D721Med (cell line): Measurements from ENCODE around the gene CDK8.

ENCODE experiments used
- DNase-seq: peaks from one replicate; pipeline ENCODE4 v3.0.0; 2011; ENCODE audit warnings: low spot score; ENCODE audit not compliant: insufficient read length
- FAIRE-seq: peaks from 2 replicates; lab custom pipeline; 2011; peaks lifted over from hg19 to GRCh38; lab: Jason Lieb, UNC
- CTCF ChIP-seq: IDR thresholded peaks from 2 replicates; pipeline ENCODE4 v1.5.1; 2012; ENCODE audit warnings: mild to moderate bottlenecking, control low read depth; ENCODE audit not compliant: insufficient read depth; ENCODE audit errors: missing control alignments

The CDK8 gene

GRCh38 chr13:26390203-26390602 is 136.3 kb downstream of the CDK8 start:
- no peak for FAIRE-seq
- no peak for TF ChIP-seq CTCF

GRCh38 chr13:26400545-26400944 is 146.6 kb downstream of the CDK8 start:
- DNase-seq (no peak), FAIRE-seq (no peak)
- TF ChIP-seq CTCF, result no peak

More at GRCh38 chr13:26390203-26390602, 136.3 kb downstream of the CDK8 start:
- DNase-seq, result no peak

- FAIRE-seq, result no peak
- no peak for DNase-seq
- TF ChIP-seq CTCF, result no peak
Measured at GRCh38 chr13:26401069-26401468, 147.1 kb downstream of the CDK8 start.

- DNase-seq (no peak), FAIRE-seq (peak; percentile 38)
- TF ChIP-seq CTCF, result no peak
Measured at GRCh38 chr13:26401578-26402021, 147.7 kb downstream of the CDK8 start.

- FAIRE-seq (no peak), DNase-seq (no peak)
- TF ChIP-seq CTCF, result no peak
Measured at GRCh38 chr13:26406791-26407190, 152.9 kb downstream of the CDK8 start.

GRCh38 chr13:26411206-26411605 is 157.3 kb downstream of the CDK8 start:
- FAIRE-seq (no peak), DNase-seq (no peak)
- no peak for TF ChIP-seq CTCF

- no peak for TF ChIP-seq CTCF
- FAIRE-seq (no peak), DNase-seq (no peak)
Measured at GRCh38 chr13:26412263-26412662, 158.3 kb downstream of the CDK8 start.
